Superior temporal gyrus (tissue), 1 donor: ENCODE results near the gene OR6X1.
A peak's percentile ranks its signal among the peaks of the same experiment; 100 is the strongest.

Source experiments
- DNase-seq: peaks from one replicate; pipeline ENCODE4 v3.0.0-alpha.2; 2016; ENCODE audit errors: extremely low spot score

The OR6X1 gene, protein sequence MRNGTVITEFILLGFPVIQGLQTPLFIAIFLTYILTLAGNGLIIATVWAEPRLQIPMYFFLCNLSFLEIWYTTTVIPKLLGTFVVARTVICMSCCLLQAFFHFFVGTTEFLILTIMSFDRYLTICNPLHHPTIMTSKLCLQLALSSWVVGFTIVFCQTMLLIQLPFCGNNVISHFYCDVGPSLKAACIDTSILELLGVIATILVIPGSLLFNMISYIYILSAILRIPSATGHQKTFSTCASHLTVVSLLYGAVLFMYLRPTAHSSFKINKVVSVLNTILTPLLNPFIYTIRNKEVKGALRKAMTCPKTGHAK

DNA sequence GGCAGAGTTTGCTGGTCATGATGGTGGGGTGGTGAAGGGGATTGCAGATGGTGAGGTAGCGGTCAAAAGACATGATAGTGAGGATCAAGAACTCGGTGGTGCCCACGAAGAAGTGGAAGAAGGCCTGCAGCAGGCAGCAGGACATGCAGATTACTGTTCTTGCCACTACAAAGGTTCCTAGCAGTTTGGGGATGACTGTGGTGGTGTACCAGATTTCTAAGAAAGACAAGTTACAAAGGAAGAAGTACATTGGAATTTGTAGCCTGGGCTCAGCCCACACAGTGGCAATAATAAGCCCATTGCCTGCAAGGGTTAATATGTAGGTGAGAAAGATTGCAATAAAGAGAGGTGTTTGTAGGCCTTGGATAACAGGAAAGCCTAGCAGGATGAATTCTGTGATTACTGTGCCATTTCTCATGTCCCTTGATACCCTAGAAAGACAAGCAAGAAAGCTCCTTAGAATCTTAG lies at the start of gene OR6X1:
Gene OR6X1 (minus strand): TSS at position 418 of the 468 bp plus-strand sequence. CDS start 0 bp downstream, at position 418.
- DNase-seq = no peak

DNA sequence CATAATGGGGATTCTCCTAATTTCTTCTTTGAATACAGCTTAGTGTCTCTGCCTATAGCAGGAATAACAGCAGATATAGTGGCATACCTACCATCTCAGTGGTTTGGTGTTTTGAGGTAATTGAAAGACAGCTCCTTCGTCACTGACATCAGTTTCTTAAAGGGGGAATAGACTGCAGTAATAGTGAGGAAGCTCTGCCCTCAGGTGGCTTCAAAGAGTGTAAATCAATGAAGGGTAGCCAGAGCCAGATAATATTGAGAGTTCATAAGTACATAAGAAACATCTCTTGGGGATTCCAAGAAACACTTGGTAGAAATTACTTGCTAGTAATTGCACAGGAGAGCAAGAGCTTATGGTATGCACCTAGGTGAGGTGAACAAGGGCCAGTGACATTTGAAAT lies 47.4 kb upstream of the OR6X1 start:
- DNase-seq = no peak

DNA sequence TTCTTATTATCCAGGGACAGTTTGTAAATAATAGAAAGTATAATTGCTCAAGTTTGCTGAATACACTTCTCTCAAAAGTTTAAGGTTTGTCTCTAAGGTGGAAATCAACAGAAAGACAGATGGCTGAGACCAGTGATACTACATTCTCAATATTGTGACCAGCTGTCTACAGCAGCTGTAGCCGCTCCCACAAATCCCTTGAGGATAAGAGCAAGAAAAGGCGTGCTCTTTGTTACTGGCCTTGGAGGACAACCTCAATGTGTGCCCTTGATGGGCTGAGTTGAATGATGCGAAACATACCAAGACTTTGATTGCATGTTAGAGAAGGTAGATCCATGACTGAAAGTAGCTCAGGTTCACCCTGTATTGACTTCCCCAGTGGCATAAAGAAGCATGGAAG lies 45.7 kb upstream of the OR6X1 start:
- no peak for DNase-seq

DNA sequence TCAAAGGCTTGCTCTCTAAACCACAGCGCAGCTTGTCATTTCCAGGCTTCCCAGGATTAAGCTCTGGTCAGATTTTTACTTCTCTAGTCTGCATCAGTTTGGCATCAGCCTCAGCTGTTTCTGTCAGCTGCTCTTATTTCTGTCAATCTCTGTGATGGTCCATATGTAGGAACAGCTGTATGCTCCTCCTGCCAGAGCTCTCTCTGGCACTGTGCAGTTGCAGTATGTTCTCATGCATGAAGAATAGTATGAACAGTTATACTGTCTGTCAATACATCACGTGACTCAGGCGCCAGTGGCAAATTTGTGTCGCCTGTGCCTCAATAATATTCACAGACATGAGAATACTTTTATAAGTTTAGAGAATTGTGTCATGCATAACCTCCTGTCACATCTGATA lies 45.1 kb upstream of the OR6X1 start:
- no peak for DNase-seq

DNA sequence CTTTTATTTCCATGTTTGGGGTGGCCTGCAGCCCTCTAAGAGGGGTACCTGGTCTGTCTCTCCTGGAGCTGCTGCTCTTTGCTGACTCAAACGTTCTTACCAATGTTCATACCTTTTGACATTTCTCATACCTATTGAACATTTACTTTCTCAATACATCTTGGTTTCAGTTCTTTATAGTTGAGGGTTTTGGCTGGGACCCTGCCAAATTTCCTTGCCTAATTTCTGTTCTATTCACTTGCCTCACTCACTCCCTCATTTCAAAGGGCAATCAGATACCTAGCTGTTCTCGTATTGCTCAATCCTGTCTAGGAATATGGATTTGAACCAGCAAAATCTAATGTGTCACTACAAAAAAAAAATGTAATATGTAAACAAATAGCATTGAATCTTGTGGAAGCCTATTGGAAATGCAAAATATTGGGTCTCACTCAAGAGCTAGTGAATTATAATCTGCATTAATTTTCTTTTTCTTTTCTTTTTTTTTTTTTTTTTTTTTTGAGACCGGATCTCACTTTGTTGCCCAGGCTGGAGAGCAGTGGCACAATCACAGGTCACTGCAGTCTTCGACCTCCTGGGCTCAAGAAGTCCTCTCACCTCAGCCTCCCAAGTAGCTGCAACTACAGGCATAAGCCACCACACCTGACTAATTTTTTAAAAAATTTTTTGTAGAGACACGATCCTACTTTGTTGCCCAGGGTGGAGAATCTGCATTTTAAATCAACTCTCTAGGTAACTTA lies 44.4 kb upstream of the OR6X1 start:
- DNase-seq = no peak

DNA sequence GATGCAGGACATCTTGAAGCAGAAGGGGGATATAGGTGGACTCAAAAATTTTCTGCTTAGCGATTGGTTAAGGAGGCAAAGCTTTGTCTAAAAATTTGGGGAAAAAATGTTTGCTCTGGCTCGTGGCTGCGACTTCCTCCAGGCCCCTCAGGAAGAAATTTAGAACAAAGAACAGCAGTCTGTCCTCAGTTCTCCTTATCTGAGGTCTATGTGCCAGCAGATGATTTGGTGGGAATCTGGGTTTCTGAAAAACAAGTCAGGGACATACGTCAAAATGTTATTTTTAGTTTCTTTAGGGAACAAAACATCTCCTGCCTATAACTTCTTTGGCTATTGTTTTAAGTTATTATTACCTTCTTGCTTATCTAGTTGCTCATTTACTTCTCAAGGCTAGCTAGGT lies 43.8 kb upstream of the OR6X1 start:
- no peak for DNase-seq

DNA sequence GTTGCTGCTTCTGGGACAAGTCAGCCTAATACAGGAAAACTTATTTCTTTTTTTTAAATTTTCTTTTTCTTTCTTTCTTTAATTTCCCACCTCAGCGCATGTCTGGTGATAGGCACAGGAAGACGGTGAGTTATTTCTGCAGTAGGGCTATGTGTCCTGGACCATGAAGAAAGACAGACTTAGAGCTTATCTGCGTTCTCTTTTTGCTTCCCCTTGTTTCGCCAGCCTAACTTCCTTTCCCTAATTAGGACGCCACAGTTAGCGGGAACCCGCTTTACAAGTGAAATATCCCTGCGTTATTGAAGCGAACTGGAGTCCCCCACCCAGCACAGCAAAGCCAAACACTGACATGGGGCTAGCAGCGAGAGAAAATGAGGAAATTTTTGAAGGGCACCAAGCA lies 43.2 kb upstream of the OR6X1 start:
- no peak for DNase-seq

DNA sequence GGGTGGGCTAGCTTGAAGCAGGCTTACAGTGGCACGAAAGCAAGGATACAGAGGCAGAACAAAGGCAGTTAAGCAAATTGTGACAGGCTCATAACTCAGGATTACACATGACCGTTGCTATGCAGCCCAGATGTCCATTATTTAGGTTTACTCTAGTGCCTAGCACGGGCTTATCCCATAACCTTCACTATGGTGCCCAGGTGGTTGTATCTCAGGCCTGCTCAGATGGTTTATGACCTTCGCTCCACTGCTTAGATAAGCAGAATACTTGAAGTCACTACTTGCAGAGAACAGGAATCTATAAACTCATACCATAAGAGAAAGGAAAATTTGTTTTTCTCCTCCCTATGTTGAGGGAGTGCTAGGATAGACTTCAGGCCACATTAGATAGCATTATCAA lies 42.8 kb upstream of the OR6X1 start:
- DNase-seq = no peak

DNA sequence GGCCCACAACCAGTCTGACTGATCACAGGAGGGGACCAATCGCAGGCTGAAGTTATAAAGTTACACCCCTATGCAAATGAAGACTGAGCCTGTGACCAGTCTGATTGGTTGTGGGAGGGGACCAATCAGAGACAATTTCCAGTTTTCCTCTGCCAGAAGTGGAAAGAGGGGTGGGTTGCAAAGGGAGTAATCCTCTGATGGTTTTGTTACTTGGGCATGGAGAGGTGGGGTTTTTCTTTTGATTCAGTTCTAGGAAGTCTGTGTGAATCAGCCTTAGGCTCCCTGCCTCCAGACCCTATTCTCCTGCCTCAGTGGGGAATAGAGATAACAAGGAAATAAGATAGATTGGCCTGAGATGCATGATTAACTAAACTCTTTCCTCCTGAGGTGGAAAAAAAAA lies 41.9 kb upstream of the OR6X1 start:
- no peak for DNase-seq

DNA sequence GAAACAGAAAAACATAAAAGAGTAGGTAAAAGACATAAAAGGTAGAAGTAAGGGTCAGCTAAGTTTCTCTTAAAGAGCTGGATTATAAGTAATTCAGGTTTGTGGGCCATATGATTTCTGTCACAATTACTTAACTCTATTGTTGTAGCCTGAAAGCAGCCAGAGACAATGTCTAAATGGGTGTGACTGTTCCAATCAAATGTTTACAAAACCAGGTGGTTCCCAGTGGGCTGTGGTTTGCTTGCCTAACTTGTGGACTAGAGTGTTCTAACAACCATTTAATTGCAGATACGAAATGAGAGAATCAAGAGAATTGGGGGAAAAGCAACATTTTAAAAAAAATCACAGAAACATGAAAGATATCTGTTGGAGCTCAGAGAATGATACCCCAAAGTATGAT lies 29.2 kb upstream of the OR6X1 start:
- DNase-seq = no peak

DNA sequence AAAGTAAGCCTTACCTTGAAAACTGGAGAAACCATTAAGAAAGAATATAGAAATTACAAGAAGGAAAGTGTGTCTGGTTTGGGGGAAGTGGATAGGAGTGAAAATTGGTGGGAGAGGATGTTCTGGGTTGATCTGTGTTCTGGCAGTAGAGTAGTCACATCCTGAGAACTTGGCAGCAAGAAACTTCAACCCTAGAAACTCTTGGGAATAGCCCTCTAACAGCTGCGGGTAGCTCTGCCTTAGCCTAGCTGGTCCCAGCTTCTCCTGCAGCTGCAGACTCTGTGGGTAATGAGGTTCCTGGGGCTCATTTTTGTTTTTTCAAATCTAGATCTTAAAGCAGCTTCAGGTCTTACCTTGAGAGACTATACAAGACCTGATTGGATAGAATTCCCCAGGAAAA lies 24.2 kb upstream of the OR6X1 start:
- no peak for DNase-seq

DNA sequence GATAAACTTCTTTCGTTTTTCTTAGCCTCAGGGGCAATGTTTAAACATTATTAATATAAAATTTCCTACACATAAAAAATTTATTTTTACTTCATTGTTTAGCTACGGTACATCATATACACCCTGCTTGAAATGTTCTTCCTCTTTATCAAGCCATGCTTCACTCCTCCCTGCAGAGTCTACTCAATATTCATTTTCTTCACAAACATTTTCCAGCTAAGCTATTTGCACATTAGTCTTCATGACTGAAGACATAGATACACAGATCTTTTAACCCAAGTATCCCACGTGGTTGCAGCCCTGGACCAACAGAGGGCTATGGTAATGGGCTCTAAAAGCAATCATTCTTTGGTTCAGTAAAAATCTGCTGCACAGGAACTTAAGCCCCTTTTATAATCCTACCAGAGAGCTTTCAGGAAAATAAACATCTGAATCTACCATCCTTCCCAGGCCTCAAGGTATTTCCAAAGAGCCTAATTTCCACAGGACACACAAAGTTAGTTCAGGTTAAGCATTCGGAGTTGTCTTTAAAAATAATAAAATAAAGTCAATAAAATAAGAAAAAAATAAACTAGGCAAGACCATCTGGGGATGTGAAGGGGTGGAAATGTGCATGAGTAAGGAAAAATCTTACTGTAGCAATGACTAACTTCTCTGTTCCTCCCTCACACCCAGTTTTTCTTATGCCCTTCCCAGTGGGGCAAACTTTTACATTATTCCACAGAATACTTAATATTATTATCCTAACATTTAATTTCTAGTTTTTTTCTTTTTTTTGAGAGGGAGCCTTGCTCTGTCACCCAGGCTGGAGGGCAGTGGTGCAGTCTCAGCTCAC lies 21.6 kb upstream of the OR6X1 start:
- no peak for DNase-seq

DNA sequence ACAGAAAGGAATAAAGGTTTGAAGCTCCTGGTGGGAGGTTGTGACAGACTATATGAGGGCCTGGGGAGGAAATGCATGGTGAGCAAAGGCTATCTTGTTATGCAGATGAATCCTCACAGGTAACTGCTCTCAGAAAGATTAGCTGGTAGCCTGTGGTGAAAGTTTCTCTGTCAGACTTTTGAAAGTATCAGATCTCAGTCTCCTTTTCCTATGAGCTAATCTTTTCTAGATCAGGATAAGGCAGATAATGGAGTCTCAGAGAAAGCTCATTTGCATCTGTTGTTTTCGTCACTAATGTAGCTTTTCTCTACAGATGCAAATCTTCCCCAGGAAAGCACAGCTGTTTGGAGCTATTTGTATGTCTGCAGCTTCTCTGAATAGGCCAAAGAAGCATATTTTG lies 21.0 kb upstream of the OR6X1 start:
- no peak for DNase-seq

DNA sequence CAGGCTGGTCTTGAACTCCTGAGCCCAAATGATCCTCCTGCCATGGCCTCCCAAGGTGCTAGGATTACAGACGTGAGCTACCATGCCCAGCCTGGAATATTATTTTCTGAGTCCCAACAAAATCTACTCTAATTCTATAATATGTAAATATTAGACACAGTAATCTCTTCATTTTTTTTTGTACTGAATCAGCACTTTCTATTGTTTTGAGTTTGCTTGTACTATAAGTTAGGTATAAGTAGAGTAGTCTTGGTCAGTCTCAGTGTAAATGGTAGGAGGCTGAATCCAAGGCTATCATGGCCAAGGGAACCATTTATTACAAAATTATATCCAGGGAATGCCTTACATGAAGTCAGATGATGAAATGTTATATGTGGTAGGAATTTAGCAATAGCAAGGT lies 19.6 kb upstream of the OR6X1 start:
- DNase-seq = no peak

DNA sequence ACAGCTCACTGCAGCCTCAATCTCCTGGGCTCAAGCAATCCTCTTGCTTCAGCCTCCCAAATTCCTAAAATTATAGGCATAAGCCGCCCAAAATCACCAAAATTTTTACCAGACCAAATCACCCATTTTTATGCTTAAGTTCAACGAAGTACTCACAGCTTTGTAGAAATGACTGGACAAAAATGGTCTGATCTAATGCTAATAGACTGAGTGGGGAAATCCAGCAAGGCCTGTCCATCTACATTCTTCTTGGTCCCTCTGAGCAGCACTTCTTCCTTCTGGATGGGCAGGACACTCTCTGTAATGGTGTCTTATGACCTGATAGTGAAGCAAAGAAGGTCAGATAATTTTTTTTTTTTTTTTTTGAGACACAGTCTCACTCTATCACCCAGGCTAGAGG lies 18.7 kb upstream of the OR6X1 start:
- DNase-seq = no peak

DNA sequence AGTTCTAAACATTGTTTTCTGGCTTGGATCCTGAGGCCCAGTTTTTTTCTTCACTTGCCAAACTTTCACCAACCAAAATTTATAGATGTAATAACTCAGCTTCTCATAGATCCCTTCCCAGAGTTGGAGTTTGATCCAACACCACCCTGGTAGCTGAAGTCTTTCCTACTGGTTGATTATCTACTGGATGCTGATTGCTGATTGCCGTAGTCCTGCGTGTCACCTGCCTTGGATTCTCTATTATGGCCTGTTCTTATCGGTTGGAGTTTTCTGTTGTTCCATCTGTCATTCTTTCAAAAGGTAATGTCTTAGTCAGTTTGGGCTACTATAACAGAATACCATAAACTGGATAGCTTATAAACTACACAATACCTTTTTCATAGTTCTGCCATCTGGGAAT lies 17.3 kb upstream of the OR6X1 start:
- no peak for DNase-seq

DNA sequence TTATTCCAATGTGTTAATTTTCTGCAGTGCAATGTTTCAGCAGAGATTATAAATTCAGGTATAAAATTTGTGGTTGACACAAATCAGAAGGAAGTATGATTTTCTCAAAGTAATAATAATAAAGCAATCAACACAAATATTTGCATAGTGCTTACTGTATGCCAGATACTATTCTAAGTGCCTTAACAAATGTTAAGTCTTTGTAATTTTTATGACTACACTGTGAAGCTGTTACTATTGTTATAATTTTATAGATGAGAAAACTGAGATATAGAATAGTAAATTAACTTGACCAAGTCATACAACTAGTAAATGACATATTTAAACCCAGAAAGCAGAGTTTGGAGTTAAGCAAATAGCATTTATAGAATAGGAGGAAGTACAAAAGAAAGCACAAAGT lies 16.4 kb upstream of the OR6X1 start:
- no peak for DNase-seq

DNA sequence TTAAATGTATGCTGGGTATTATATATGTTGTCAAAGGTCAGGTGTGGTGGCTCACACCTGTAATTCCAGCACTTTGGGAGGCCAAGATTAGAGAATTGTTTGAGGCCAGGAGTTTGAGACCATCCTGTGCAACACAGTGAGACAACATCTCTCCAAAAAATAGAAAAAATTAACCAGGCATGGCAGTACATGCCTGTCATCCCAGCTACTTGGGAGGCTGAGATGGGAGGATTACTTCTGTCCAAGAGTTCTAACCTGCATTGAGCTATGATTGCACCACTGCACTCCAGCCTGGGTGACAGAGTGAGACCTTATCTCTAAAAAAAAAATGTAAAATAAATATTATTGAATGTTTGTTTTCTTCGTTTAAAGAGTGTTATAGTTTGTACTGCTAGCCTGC lies 11.3 kb upstream of the OR6X1 start:
- DNase-seq = no peak

DNA sequence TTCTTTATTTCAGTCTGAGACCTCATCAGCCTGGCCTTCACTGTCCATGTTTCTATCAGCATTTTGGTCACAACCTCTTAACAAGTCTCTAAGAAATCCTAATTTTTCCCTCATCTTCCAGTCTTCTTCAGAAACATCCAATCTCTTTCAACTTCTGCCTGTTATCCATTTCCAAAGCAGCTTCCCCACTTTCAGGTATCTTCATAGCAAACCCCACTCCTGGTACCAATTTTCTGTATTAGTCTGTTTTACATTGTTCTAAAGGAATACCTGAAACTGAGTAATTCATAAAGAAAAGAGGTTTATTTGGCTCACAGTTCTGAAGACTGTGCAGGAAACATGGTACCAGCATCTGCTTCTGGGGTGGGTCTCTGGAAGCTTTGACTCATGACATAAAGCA lies 8.1 kb upstream of the OR6X1 start:
- no peak for DNase-seq

DNA sequence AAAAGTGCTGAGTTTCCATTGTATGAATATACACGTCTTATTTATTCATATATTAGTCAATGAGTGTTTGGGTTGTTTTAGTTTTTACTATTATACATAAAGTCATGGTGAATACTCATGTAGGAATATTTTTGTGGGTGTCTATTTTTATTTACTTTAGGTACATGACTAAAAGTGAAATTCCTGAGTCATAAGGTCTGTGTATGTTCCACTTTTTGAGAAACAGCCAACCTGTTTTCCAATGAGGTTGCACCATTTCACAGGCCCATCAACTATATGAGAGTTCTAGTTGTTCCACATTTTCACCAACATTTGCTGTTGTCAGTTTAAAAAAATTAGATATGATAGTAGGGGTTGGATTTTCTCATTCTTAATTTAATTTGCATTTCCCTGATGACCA lies 6.6 kb upstream of the OR6X1 start:
- no peak for DNase-seq

DNA sequence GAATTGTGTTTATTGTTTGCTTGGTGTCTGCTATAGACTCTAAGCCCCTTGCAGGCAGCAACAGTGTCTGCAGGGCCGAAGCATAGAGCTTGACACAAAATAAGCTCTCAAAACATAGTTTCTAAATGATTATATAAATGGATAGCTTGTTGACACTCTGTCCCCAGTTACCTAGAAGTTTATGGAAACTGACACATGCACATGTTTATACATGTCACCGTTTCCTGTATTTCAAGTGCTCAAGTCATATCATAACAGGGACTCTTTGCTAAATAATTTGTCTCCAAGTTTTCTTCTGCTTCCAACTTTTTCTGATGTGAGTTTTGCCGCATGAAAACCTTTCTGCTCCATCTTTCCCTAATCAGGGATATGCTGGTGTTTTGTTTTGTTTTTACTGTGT lies 3.7 kb upstream of the OR6X1 start:
- no peak for DNase-seq

DNA sequence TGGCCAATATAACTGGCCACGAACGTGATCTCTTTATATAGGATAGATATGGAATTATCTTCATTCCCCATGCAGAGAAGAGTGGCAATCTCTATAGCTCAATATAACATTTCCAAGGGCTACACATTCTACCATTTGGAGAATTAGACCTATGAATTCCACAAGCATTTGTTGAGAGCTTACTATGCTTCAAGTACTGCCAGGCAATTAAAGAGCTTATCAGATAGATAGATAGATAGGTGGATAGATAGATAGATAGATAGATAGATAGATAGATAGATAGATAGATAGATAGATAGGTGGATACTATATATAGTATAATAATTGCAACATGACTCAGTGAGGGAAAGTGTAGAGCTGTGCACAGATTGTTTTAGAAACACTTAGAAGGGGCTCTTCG lies 1.5 kb upstream of the OR6X1 start:
- no peak for DNase-seq

DNA sequence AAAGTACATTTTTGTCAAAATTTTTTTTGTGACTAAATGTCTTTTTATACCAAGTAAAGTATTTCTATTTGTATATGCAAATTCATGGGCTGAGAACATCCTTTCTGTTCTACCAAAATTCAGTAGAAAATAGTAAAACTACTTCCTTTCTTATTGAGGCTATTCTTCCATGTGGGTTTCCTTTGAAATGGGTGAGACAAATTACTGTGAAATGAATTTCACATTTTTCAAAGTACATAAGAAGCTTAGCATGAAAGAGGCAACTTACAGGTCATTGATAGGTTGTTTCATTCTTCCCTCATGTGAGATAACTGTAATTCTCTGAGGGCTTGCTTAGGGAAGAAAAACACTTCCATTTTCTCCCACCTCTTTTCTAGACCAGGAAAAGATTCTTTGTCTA lies 1.0 kb upstream of the OR6X1 start:
- peak; percentile 10 for DNase-seq
